ENCODE measurements around the gene DPP6.

DNA sequence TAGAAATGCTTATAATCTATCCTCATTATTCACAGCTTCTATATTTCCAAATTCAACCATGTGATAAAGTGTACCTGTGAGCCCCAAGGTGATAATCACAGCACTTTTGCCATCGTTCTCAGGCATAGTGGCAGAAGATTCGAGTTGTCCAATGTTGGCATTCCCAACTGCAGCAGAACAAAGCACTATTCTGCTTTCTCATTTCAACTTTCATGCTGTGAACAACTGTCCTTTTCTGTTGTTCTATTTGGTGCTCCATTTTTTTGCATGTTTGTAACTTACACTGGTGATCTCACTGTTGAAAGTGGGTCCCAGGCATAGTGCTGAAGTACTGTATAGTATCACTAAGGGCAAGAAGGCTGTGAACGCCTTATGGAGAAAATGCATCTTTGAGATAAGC, 512.5 kb downstream of the DPP6 start:
- TF ChIP-seq EZH2 (IDR thresholded peaks at IDR 0.05; ENCODE audit: borderline replicate concordance, low read length), result no peak
- TF ChIP-seq, protein P1, sequence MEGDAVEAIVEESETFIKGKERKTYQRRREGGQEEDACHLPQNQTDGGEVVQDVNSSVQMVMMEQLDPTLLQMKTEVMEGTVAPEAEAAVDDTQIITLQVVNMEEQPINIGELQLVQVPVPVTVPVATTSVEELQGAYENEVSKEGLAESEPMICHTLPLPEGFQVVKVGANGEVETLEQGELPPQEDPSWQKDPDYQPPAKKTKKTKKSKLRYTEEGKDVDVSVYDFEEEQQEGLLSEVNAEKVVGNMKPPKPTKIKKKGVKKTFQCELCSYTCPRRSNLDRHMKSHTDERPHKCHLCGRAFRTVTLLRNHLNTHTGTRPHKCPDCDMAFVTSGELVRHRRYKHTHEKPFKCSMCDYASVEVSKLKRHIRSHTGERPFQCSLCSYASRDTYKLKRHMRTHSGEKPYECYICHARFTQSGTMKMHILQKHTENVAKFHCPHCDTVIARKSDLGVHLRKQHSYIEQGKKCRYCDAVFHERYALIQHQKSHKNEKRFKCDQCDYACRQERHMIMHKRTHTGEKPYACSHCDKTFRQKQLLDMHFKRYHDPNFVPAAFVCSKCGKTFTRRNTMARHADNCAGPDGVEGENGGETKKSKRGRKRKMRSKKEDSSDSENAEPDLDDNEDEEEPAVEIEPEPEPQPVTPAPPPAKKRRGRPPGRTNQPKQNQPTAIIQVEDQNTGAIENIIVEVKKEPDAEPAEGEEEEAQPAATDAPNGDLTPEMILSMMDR (conservative IDR thresholded peaks at IDR 0.05 in 1 of 2, IDR thresholded peaks at IDR 0.05 in 1 of 2; ENCODE audit: extremely low read depth in 1 of 2, insufficient read depth in 1 of 2, low read depth in 1 of 2, low read length in 2 of 2), result no peak
